Myocyte (in vitro differentiated cells): ENCODE data around the gene SLC25A23. TPM values are rescaled to one million over a fixed set of nuclear protein-coding genes. Genes with fewer than 3 reads are reported as not detected.
A peak's percentile ranks its signal among the peaks of the same experiment; 100 is the strongest.

Source experiments
- DNase-seq: peaks from one replicate; pipeline ENCODE4 v3.0.0-alpha.2; 2012; ENCODE audit warnings: low read depth
- total RNA-seq: library from RNA; depleted of rRNA; stranded (reverse); fragments of >200 nt; gene quantifications from 2 replicates; pipeline ENCODE4 v1.2.3, GENCODE V29; 2014

The SLC25A23 gene
- total RNA-seq, 1 donor from 2014 or later = 29.9 TPM

GRCh38 chr19:6425732-6426620 lies 33.6 kb downstream of the SLC25A23 start:
- DNase-seq = no peak

DNA sequence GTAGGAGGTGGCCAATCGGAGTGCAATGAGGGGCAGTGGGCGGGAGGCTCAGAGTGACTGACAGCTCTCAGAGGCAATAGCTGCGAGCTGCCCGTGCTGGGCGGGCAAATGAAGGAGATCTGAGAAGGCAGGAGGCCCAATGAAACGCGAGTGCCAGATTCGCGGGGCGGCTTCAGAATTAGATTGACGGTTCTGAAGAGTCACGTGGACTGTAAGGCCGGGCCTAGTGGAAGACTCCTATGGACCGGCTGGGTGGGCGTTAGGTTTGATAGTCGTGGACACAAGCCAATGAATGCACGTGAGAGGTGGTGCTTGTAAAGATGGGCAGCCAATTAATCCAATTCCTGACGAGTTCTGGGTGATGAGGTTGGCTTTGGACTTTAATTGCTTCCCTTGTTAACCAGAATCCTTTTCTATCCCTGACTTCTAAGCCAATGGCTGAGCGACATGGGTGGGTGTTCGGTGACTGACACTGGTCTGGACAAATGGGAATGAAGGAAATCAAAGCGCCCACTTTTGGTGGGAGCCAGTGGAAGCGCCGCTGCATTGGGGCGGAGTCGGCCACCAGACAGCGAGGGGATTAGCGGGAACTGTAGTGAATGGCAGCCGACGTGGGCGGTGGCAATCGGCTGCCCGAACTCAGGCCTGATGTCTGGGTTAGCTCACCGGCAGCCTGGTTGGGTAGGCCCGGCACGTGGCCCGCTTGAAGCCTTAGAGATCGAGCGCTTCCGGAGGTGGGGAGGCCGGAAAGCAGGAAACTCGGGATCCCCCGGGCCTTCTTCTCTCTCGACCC lies 34.5 kb downstream of the SLC25A23 start:
- peak; percentile 100 for DNase-seq

DNA sequence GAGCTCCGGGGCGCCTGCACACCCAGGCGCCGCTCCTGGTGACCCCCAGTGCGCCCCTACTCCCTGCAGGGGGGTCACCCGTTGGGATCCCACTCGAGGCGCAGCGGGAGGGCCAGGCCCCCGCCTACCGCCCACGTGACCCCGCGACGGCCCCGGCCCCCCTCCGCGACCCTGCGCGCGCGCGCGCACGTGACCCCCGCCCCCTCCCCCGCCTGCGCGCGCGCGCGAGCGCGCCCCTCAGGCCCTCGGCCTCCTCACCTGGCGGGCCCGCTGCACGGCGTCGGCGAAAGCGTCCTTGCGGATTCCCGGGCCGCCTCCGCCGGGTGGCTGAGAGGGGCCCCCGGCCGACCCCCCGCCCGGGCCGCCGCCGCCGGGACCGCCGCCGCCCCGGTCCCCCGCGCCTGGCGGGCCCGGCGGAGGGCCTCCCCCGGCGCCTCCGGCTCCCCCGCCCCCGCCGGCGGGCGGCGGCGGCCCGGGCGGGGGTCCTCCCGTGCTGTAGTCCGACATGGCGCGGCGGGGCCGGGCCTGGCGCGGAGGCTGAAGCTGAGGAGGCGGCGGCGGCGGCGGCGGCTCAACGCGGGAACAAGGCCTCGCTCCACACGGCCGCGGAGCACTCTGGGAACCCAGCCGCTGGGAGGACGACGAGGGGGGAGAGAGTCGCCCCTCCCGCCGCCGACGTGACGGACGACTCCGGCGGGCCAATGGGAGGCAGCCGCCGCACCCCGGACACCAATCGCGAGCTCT lies 35.2 kb downstream of the SLC25A23 start, which contains the start of gene KHSRP:
TSS of gene KHSRP (minus strand) at position 617 of the 744 bp plus-strand sequence. CDS start at position 507, 110 bp downstream.
- no peak for DNase-seq

GRCh38 chr19:6423499-6424194 lies 35.9 kb downstream of the SLC25A23 start:
- peak; percentile 47 for DNase-seq

DNA sequence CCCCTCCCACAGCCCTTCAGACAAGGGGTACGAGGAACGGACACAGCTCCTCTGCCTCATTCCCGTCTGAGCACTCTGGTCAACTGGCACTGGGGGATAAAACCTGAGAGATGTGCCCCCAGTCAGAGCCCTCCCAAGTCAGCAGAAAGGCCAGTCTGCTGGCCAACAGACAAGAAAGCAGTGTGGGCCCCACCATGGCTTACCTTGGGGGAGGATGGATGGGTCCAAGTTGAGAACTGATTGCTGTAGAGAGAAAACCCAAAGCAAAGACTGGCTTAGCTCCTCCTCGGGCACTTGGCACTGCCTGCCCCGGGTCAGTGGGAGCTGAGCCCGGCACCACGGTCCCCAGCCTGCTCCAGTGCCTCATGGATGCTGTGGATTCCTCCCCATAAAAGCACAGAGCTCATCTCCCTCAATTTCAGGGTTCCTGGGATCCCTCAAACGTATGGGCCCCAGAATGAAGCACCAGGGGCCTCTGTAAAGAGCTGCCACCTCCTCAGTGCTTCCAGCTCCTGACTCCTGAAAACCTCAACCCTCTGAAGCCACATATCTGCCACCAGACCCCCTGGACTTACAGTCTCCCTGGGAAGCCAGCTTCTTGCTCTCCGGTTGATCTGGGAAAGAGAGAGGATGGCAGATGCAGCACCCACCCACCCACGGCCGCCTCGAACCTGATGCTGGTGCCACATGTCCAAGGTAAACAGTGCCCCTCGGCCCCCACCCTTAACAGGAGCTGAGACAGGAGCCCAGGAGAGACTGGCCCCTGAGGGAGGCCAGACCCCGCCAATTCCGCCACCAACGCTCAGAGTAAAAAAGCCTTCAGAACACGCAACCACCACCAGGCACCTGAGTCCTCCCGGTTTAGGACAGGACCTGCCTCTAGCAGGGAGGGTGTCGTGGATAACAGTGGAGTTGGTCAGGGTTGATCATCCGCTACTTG lies 38.2 kb downstream of the SLC25A23 start:
- DNase-seq = no peak

DNA sequence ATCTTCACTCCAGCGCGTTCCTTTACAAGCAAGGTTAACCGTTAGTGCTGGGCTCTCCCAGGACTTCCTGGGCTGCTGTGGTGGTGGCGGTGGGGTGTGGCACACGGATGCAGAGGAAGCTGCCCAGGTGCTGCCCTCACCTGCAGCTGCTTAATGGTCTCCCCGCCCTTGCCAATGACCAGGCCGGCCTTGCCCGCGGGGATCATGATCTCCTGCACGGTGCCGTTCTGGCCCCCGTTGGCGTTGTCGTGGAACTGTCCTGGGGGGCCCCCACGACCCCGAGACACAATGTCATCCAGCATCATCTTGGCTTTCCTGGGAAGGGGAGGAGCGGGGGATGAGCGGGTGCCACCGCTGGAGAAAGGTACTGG lies 41.0 kb downstream of the SLC25A23 start:
- DNase-seq = no peak

- DNase-seq = peak; percentile 18
Measured at GRCh38 chr19:6417713-6418561, 41.7 kb downstream of the SLC25A23 start.

DNA sequence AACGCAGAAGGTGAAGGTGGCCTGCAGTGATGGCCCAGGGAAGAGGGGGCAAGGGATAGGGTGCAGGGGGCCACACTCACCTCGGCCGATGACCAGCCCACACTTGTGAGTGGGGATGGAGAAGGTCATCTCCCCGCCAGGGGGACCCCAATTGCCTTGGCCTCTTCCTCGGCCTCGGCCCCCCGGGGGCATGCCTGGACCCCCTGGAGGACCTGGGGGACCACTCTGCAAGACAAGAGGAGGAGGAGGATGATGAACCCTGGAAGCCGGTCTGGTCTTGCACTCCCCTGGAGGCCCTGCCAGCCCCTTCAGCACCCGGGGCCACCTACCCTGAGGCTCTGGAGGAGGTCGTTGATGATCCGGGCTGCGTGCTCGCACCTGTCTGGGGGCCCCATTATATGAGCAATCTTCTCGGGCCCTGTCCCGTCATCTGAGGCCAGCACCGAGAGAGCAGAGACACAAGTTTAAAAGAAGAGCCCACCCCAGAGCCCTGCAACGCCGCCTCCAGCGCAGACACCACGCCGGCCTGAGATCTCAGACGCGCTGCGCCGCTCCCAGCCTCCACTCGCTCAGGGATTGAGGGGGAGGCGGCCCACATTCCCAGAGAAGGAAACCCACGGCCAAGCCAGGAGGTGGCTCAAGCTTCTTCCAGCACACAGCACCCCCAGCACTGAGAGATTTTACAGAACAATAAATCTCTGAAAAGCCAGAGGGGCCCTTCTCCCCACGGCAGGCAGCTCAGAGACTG lies 42.8 kb downstream of the SLC25A23 start:
- DNase-seq = no peak

GRCh38 chr19:6415591-6416190 lies 43.9 kb downstream of the SLC25A23 start:
- no peak for DNase-seq

DNA sequence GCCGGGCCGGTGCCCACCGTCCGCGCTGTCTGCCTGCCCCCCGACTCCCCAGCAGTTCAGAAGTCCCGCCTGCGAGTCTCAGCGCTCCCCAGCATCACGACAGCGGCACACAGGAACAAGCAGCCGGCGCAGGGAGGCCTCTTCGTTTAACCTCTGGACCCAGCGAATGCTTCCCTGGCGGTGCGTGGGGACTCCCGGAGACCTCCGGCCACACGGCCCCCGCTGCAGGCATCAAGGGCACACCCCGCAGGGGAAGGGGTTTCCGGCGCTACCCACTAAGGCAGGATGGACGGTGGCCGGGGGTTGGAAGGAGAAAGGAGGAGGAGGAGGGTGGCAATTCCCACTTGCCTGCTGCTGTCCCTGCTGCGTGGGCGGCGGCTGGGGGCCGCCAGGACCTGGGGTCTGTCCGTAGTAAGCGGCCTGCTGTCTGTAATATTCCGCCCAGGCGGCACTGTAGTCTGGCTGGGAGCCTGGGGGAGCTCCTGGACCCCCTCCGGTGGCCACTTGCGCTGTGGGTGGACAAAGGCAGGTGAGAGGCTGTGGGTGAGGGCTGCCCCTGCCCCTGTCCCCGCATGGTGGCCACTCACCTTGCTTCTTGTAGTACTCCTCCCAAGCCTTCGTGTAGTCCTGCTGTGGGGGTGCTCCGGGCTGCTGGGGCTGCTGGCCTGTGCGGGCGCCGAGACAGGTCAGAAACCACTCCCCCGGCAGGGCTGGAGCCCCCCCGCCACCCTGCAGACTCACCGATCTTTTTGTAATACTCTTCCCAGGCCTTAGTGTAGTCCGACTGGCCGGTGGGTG lies 44.6 kb downstream of the SLC25A23 start:
- no peak for DNase-seq

DNA sequence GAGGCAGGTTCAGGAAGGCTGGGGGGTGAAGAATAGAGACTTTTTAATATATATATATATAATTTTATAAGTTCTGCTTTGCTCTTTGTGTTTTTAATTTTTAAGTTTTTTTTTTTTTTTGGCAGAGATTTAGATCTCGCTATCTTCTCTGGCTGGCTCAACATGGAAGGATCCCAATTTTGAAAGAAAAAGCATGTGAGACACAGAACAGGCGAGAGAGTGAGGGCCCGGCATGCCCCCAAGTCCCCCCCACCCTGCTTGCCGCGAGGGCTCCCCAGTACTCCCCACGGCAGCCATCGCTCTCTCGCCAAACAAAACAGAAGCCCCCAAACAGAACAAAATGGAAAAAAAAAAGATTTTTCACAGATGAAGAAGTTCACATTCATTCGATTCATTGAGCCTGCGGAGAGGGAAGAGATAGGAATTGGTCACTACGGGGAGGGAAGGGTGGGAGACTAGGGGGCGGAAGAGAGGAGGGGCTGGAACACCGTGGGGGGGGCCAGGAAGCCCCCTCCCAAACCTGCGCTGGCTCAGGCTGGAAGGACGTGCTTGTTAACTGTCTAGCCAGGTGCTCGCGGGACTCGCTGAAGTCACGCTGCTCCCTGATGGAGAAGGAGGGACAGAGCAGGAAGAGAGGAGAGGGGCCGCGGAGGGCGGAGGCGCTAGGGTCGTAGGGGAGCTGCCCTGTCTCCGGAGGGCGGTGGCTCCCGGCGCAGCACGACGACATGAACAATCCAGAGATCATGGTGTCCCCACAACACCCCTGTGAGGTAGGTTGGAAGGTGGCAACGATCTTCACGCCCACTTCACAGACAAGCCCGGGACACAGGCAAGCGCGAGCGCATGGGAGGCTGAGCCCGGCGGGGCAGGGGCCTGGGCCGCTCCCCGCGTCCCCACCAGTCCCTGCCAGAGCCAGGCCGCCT lies 45.6 kb downstream of the SLC25A23 start:
- DNase-seq = no peak

DNA sequence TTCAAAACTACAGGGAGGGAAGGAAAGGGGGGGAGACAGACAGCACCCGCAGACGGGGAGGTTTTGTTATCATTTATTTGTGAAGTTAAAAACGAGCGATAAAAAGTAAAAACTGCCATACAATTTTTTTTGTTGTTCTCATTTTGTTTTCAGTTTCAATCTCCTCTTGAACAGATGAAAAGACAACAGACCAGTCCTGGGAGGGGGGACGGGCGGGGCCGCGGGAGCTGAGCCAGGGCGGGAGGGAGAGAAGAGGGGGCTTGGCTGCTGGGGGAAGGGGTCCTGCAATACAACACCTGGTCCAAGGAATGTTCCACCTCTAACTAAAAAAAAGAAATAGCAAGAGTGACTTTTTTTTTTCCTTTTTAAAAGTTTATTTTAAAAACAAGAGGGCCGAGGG lies 46.3 kb downstream of the SLC25A23 start:
- DNase-seq = no peak

- peak; percentile 6 for DNase-seq
Measured at GRCh38 chr19:6412447-6413091, 47.0 kb downstream of the SLC25A23 start.

DNA sequence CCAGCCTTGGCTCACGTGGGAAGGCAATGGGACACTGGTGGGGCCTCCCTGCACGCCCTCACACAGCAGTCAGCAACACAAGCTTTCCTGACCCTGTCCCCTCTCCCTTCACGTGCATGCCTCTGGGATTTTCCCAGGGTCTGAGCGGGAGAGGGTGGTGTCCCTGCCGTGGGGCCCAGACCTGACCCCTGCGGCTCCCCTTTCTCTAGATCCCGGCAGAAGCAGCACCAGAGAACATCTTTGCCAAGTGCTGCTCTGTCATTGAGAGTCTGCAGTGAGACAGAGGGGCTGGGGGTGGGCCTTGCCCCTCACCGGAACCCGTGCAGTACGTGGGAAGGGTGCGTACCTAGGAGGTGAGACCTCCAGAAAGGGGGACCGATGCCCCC lies 47.5 kb downstream of the SLC25A23 start:
- DNase-seq = no peak

GRCh38 chr19:6409346-6409745 lies 50.2 kb downstream of the SLC25A23 start:
- no peak for DNase-seq
